SK-N-MC (cell line): ENCODE data around the gene CASP7.

Source experiments
- EZH2 ChIP-seq: fragments of 200-600 bp; sonication (generic); IDR thresholded peaks from one replicate; pipeline ENCODE4 v1.6.1; 2017; ENCODE audit warnings: antibody characterized with exemption
- FOXP2 ChIP-seq: optimal IDR thresholded peaks from 2 replicates; pipeline ENCODE3; 2011; ENCODE audit warnings: mild to moderate bottlenecking, moderate library complexity; ENCODE audit not compliant: insufficient read depth; ENCODE audit errors: extremely low read length, control extremely low read depth
- POLR2AphosphoS5 ChIP-seq: IDR thresholded peaks from 2 replicates; pipeline ENCODE4 v1.6.1; 2012; ENCODE audit warnings: mild to moderate bottlenecking, low read depth, low read length, borderline replicate concordance

DNA sequence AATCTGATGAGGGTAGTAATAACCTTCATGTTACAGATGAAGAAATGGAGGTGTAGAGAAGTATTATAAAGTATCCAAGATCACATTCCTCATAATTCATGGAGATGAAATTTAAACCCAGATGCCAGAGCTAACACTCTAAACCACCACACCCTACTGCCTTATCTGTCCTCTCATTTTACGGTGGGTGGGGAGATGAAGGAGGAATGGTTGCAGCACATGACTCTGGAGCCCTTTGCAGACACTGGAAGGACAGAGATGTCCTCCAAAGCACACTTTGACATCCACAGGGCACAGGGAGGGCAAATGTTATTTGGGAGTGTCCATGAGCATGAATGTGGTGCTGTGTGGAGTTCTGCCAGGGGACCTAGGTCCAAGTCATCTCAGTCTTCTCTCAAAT, 72.8 kb downstream of the CASP7 start:
- no peak for TF ChIP-seq POLR2AphosphoS5
- TF ChIP-seq EZH2 = no peak
- no peak for TF ChIP-seq FOXP2
